SHP77 treated with DMSO at 0.1 percent for 48 hours (cell line): ENCODE data around the gene WRNIP1.

Experiments
- DNase-seq: peaks from one replicate; lab custom pipeline; 2025; lab: John Stamatoyannopoulos, UW

The WRNIP1 gene

GRCh38 chr6:2763345-2763841, 1.8 kb upstream of the WRNIP1 start:
- no peak for DNase-seq

- peak; percentile 16 for DNase-seq
Measured at GRCh38 chr6:2763876-2764540, 1.2 kb upstream of the WRNIP1 start.

GRCh38 chr6:2764610-2765165, 505 bp upstream of the WRNIP1 start:
- DNase-seq, result peak; percentile 31

- DNase-seq, result no peak
Measured at GRCh38 chr6:2765896-2766766, 938 bp downstream of the WRNIP1 start.

- no peak for DNase-seq
Measured at GRCh38 chr6:2766767-2767656, 1.8 kb downstream of the WRNIP1 start.

- DNase-seq, result no peak
Measured at GRCh38 chr6:2767657-2768524, 2.7 kb downstream of the WRNIP1 start.

GRCh38 chr6:2768696-2769095, 3.5 kb downstream of the WRNIP1 start:
- DNase-seq, result no peak

GRCh38 chr6:2770171-2770570, 5.0 kb downstream of the WRNIP1 start:
- DNase-seq, result no peak

GRCh38 chr6:2771079-2771478, 5.9 kb downstream of the WRNIP1 start:
- DNase-seq, result no peak

- DNase-seq, result no peak
Measured at GRCh38 chr6:2772840-2773239, 7.6 kb downstream of the WRNIP1 start.

- DNase-seq, result no peak
Measured at GRCh38 chr6:2773449-2773848, 8.3 kb downstream of the WRNIP1 start.

GRCh38 chr6:2775003-2775402, 9.8 kb downstream of the WRNIP1 start:
- no peak for DNase-seq

GRCh38 chr6:2777249-2777648, 12.1 kb downstream of the WRNIP1 start:
- DNase-seq, result no peak

- DNase-seq, result no peak
Measured at GRCh38 chr6:2780102-2780737, 15.0 kb downstream of the WRNIP1 start.

- no peak for DNase-seq
Measured at GRCh38 chr6:2781685-2782355, 16.6 kb downstream of the WRNIP1 start.

GRCh38 chr6:2782356-2782708, 17.1 kb downstream of the WRNIP1 start:
- DNase-seq, result no peak

GRCh38 chr6:2782825-2783187, 17.6 kb downstream of the WRNIP1 start:
- DNase-seq, result no peak

- no peak for DNase-seq
Measured at GRCh38 chr6:2783188-2783963, 18.2 kb downstream of the WRNIP1 start.

- DNase-seq, result no peak
Measured at GRCh38 chr6:2784061-2784460, 18.9 kb downstream of the WRNIP1 start.
